ENCODE data around the gene GLI2.

The GLI2 gene

DNA sequence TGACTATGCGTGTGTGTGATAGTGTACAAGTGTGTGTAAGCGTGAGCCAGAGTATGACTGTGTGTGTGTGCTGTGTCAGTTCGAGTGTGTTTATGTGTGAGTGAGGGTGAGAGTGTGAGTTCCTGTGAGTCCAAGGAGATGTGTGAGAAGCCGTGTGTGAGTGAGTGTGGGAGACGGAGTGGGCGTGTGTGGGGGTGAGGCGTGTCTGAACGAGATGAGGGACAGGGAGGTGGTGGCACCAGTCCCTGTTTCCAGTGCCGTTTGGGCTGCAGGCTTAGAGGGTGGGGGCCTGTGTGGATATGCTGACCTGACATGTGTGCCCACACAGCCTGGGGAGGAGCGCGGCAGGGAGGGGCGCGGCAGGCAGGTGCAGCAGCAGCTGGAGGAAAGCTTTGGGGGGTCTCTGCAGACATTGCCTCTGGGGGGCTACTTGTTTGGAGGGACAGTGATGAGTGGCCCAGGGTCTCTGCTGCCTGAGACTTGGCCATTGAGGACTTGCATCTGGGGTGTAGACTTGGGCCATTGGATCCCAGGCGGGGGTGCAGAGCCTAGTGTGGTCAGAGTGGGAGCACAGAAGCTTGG, 41.6 kb downstream of the GLI2 start:
- Histone ChIP-seq H3K4me1 (ENCODE audit: control insufficient read depth, insufficient read depth, low read length) (peaks cover 19% of the 10 kb centered on the region), H3K9me3 (ENCODE audit: control insufficient read depth, insufficient read depth, low read length) (no peaks in the 10 kb centered on the region), H3K27me3 (ENCODE audit: control insufficient read depth, insufficient read depth, low read length) (no peaks in the 10 kb centered on the region), H3K36me3 (ENCODE audit: control insufficient read depth, insufficient read depth, low read length) (no peaks in the 10 kb centered on the region), H3K9ac (ENCODE audit: low read depth, low read length) (no peak overlapping the region), H3K4me3 (ENCODE audit: low read depth, low read length) (no peak overlapping the region)

DNA sequence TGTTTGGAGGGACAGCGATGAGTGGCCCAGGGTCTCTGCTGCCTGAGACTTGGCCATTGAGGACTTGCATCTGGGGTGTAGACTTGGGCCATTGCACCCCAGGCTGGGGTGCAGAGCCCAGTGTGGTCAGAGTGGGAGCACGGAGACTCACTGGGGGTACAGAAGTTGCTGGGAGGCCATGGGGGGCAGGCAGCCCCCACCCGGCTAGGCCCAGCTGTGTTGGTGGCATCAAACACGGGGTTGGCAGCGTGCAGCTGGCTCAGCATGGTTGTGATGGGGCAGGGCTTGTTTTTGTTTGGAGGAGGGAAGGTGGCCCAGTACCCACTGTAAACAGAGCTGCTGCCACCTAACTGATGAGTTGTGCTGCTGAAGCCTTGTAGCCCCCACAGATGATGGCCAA, 42.1 kb downstream of the GLI2 start:
- H3K4me1 ChIP-seq (ENCODE audit: control insufficient read depth, insufficient read depth, low read length) = peaks cover 16% of the 10 kb centered on the region
- H3K27me3 ChIP-seq (ENCODE audit: control insufficient read depth, insufficient read depth, low read length) = no peaks in the 10 kb centered on the region
- no peak overlapping the region for H3K9ac ChIP-seq (ENCODE audit: low read depth, low read length)
- H3K4me3 ChIP-seq (ENCODE audit: low read depth, low read length) = no peak overlapping the region
- no peaks in the 10 kb centered on the region for H3K9me3 ChIP-seq (ENCODE audit: control insufficient read depth, insufficient read depth, low read length)
- H3K36me3 ChIP-seq (ENCODE audit: control insufficient read depth, insufficient read depth, low read length) = no peaks in the 10 kb centered on the region

DNA sequence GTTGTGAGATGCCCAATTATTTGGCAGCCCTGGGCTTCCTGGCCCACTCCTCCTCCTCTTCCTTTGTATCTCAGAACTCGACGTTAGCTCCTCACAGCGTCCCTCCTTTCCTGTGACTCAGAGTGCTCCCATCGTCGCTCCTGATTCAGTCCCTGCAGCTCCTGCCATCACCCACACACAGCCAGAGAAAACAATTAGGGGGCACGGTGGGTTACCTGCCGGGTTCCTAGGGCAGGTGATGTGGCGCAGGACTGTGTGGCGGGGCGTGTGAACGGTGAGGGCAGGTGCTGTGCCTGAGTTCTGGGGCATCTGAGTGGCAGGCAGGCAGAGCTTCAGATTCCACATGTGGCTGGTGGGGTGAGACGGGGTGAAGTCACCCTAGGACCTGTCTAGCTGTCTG, 42.6 kb downstream of the GLI2 start:
- H3K9me3 ChIP-seq (ENCODE audit: control insufficient read depth, insufficient read depth, low read length) = no peaks in the 10 kb centered on the region
- no peak overlapping the region for H3K9ac ChIP-seq (ENCODE audit: low read depth, low read length)
- no peak overlapping the region for H3K4me3 ChIP-seq (ENCODE audit: low read depth, low read length)
- H3K36me3 ChIP-seq (ENCODE audit: control insufficient read depth, insufficient read depth, low read length) = no peaks in the 10 kb centered on the region
- H3K27me3 ChIP-seq (ENCODE audit: control insufficient read depth, insufficient read depth, low read length) = no peaks in the 10 kb centered on the region
- peaks cover 15% of the 10 kb centered on the region for H3K4me1 ChIP-seq (ENCODE audit: control insufficient read depth, insufficient read depth, low read length)

GRCh38 chr2:120779781-120780283, 44.2 kb downstream of the GLI2 start:
- no peak overlapping the region for H3K9ac ChIP-seq (ENCODE audit: low read depth, low read length)
- peaks cover 21% of the 10 kb centered on the region for H3K4me1 ChIP-seq (ENCODE audit: control insufficient read depth, insufficient read depth, low read length)
- H3K27me3 ChIP-seq (ENCODE audit: control insufficient read depth, insufficient read depth, low read length) = no peaks in the 10 kb centered on the region
- no peaks in the 10 kb centered on the region for H3K9me3 ChIP-seq (ENCODE audit: control insufficient read depth, insufficient read depth, low read length)
- no peaks in the 10 kb centered on the region for H3K36me3 ChIP-seq (ENCODE audit: control insufficient read depth, insufficient read depth, low read length)
- no peak overlapping the region for H3K4me3 ChIP-seq (ENCODE audit: low read depth, low read length)

- Histone ChIP-seq H3K4me3 (ENCODE audit: low read depth, low read length) (no peak overlapping the region), H3K9me3 (ENCODE audit: control insufficient read depth, insufficient read depth, low read length) (no peaks in the 10 kb centered on the region), H3K36me3 (ENCODE audit: control insufficient read depth, insufficient read depth, low read length) (no peaks in the 10 kb centered on the region), H3K27me3 (ENCODE audit: control insufficient read depth, insufficient read depth, low read length) (no peaks in the 10 kb centered on the region), H3K9ac (ENCODE audit: low read depth, low read length) (no peak overlapping the region), H3K4me1 (ENCODE audit: control insufficient read depth, insufficient read depth, low read length) (peaks cover 23% of the 10 kb centered on the region)
Measured at GRCh38 chr2:120780402-120780801, 44.7 kb downstream of the GLI2 start.

- H3K36me3 ChIP-seq (ENCODE audit: control insufficient read depth, insufficient read depth, low read length) = peaks cover 7% of the 10 kb centered on the region
- H3K27me3 ChIP-seq (ENCODE audit: control insufficient read depth, insufficient read depth, low read length) = no peaks in the 10 kb centered on the region
- peaks cover 42% of the 10 kb centered on the region for H3K4me1 ChIP-seq (ENCODE audit: control insufficient read depth, insufficient read depth, low read length)
- H3K9me3 ChIP-seq (ENCODE audit: control insufficient read depth, insufficient read depth, low read length) = no peaks in the 10 kb centered on the region
- H3K4me3 ChIP-seq (ENCODE audit: low read depth, low read length) = no peak overlapping the region
- H3K9ac ChIP-seq (ENCODE audit: low read depth, low read length) = no peak overlapping the region
Measured at GRCh38 chr2:120783371-120783791, 47.7 kb downstream of the GLI2 start.

DNA sequence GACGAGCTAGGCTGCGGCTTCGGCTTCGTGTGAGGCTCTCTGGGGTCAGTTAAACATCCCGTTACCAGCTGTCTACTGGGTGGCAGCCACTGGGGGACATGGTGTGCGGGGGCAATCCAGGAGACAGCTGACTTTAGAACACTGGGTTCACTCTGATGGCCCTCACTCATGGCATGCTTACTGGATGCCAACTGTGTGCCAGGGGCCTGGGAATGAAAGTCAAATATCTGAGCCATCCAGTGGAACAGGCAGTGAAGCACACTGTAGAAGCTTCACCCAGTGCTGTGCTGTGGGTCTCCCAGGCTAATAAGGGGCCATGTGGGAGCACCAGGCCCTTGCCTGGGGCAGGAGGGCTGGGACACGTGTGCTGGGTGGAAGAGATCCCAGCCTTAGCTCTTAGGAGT, 48.3 kb downstream of the GLI2 start:
- no peak overlapping the region for H3K4me3 ChIP-seq (ENCODE audit: low read depth, low read length)
- peak overlapping the region; percentile 47 for H3K9ac ChIP-seq (ENCODE audit: low read depth, low read length)
- H3K36me3 ChIP-seq (ENCODE audit: control insufficient read depth, insufficient read depth, low read length) = peaks cover 7% of the 10 kb centered on the region
- no peaks in the 10 kb centered on the region for H3K9me3 ChIP-seq (ENCODE audit: control insufficient read depth, insufficient read depth, low read length)
- peaks cover 42% of the 10 kb centered on the region for H3K4me1 ChIP-seq (ENCODE audit: control insufficient read depth, insufficient read depth, low read length)
- no peaks in the 10 kb centered on the region for H3K27me3 ChIP-seq (ENCODE audit: control insufficient read depth, insufficient read depth, low read length)
